Kidney (tissue), 14 donors: ENCODE data around the gene SNX4. TPM values are rescaled to one million over a fixed set of nuclear protein-coding genes. Genes with fewer than 3 reads are reported as not detected.

Experiments
- DNase-seq, 5 donors: peaks; one replicate each; pipeline ENCODE4 v3.0.0-alpha.2; 2013 to 2020
- FAIRE-seq: peaks from 2 replicates; lab custom pipeline; 2012; peaks lifted over from hg19 to GRCh38; lab: Jason Lieb, UNC
- H3K27ac ChIP-seq, 2 donors: one replicate each; pipeline ENCODE4 v1.7.0; 2013; ENCODE audit warnings: low read depth in 2 of 2, low read length in 2 of 2, inconsistent platforms in 1 of 2
- H3K27me3 ChIP-seq: one replicate; pipeline ENCODE4 v1.7.1; 2013; ENCODE audit warnings: low read length, inconsistent platforms; ENCODE audit not compliant: control insufficient read depth, insufficient read depth
- H3K36me3 ChIP-seq, 3 donors: one replicate each; pipeline versions ENCODE4 v1.7.0 to v1.7.1; 2013; ENCODE audit warnings: low read length in 3 of 3, control low read depth in 1 of 3, inconsistent platforms in 1 of 3; ENCODE audit not compliant: insufficient read depth in 3 of 3, control insufficient read depth in 2 of 3
- H3K4me1 ChIP-seq, 3 donors: one replicate each; pipeline versions ENCODE4 v1.7.0 to v1.7.1; 2013; ENCODE audit warnings: low read length in 3 of 3, inconsistent platforms in 1 of 3, low read depth in 1 of 3; ENCODE audit not compliant: control insufficient read depth in 2 of 3, insufficient read depth in 2 of 3
- H3K4me3 ChIP-seq, 3 donors: one replicate each; pipeline versions ENCODE4 v1.7.0 to v1.8.1; 2013; ENCODE audit warnings: low read length in 3 of 3, control low read depth in 1 of 3, inconsistent platforms in 1 of 3
- H3K9ac ChIP-seq, 3 donors: one replicate each; pipeline versions ENCODE4 v1.7.0 to v1.7.1; 2013; ENCODE audit warnings: low read length in 3 of 3, control low read depth in 1 of 3, inconsistent platforms in 1 of 3
- H3K9me3 ChIP-seq, 3 donors: one replicate each; pipeline versions ENCODE4 v1.7.0 to v1.7.1; 2013; ENCODE audit warnings: low read length in 3 of 3, control low read depth in 1 of 3, inconsistent platforms in 1 of 3; ENCODE audit not compliant: control insufficient read depth in 2 of 3, insufficient read depth in 1 of 3
- intact Hi-C: fragments of 100-400 bp; cut with DNase I; formaldehyde crosslinking; loops from one replicate; pipeline ENCODE4 v1.11.1; 2022
- polyA plus RNA-seq: library from polyadenylated mRNA; stranded (reverse); fragments of 350-450 nt; fragmentation: Illumina TruSeq; extraction: RNeasy Lipid Tissue Mini Kit (QIAGEN cat#74804); gene quantifications from one replicate; pipeline ENCODE4 v1.2.3, GENCODE V29; 2014; ENCODE audit warnings: low read depth, low replicate concordance; ENCODE audit not compliant: insufficient read depth
- total RNA-seq: library from RNA; stranded (reverse); fragmentation: NEBNext Ultra II Directional; extraction: Animal tissue kit (Norgen Biotek cat#: 25700); gene quantifications from one replicate; pipeline ENCODE4 v1.2.1, GENCODE V29; 2021
- TF ChIP-seq, protein P1 (sequence below): IDR thresholded peaks from 3 replicates; pipeline ENCODE4 v1.5.1; 2012; ENCODE audit warnings: mild to moderate bottlenecking, moderate library complexity, borderline replicate concordance; ENCODE audit not compliant: insufficient read depth; ENCODE audit errors: extremely low read depth
- donor health status: control.
- donor health status: control.
- donor health status: control.
- donor health status: control.
- donor health status: control.
- donor health status: DM: yes; HTN: yes; CAD: no.
- donor health status: Normal renal cell carcinoma (clear cell type).

SNX4 gene
- total and polyA plus RNA-seq, 2 donors from 2014 or later, result 32.5 to 46.1 TPM

DNA sequence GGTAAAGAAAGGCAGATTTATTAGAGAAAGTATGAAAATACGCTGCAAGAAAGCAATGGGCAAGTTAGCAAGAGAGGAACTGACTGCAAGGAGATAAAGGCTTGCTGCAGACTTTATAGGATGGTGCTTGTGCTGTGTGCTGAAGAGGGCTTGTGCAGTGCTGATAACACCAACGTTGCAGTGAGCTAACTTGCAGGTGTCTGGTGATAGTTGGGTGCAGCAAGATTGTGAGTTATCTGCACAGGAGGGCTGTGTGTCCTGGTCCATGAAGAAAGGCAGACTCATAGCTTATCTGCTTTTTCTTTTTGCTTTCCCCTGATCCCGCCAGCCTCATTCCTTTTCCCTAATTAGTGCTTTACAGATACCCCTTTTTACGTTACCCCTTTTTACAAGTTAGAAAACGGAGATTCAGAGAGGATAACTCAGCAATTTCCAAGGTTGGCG is 86.9 kb downstream of the SNX4 start:
- H3K4me3 ChIP-seq, result no peak overlapping the region
- no peak overlapping the region for H3K27ac ChIP-seq
- H3K9ac ChIP-seq, result no peak overlapping the region
- no peak for FAIRE-seq
- TF ChIP-seq, protein P1, sequence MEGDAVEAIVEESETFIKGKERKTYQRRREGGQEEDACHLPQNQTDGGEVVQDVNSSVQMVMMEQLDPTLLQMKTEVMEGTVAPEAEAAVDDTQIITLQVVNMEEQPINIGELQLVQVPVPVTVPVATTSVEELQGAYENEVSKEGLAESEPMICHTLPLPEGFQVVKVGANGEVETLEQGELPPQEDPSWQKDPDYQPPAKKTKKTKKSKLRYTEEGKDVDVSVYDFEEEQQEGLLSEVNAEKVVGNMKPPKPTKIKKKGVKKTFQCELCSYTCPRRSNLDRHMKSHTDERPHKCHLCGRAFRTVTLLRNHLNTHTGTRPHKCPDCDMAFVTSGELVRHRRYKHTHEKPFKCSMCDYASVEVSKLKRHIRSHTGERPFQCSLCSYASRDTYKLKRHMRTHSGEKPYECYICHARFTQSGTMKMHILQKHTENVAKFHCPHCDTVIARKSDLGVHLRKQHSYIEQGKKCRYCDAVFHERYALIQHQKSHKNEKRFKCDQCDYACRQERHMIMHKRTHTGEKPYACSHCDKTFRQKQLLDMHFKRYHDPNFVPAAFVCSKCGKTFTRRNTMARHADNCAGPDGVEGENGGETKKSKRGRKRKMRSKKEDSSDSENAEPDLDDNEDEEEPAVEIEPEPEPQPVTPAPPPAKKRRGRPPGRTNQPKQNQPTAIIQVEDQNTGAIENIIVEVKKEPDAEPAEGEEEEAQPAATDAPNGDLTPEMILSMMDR, result no peak
- no peaks in the 10 kb centered on the region for H3K4me1 ChIP-seq
- H3K27me3 ChIP-seq, result no peaks in the 10 kb centered on the region
- H3K9me3 ChIP-seq, result no peaks in the 10 kb centered on the region
- DNase-seq, result no peak
- intact Hi-C loops, result loop anchor here (10.0 kb wide), 1 partner anchor 438 kb away; no protein-coding TSS in a partner anchor
- no peaks in the 10 kb centered on the region for H3K36me3 ChIP-seq

DNA sequence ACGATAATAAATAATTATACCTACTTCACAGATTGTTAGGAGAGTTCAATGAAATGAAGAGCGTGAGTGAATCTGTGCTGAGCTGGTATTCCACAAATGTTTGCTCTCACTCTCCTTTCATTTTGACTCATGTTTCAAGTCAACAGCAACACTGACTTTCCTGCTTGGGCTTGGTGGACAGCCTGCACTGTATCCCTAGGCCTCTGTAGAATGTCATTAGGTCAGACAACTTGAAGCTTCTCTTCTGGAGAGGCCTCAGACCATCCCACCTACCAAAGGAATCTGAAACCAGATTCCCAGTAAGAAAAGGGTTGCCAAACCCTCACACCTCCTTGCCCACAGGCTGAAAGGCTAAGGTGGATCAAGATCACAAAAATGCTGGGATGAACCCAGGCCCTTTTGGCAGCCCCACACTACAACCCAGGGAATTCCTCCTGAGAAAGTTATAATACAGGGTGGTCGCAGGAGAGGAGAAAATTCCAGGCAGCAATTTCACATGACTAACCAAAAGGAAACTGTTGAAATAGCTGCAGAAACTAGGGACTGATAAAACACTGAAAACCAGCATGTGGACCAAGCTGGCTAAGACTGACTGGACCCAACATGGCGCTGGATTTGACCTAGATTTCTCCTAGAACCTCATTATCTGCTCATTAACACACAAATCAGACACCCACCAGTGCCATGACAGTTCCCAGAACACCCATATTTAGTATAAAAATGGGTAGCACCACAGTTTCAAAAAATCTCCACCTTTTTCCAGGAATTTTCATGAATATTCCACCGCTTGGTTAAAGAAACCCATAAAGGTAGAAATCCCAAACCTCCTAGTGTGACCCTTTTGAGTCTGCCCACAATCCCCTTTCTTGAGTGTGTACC is 87.9 kb downstream of the SNX4 start:
- no peak for FAIRE-seq
- DNase-seq, result no peak
- TF ChIP-seq, protein P1, result no peak
- no peaks in the 10 kb centered on the region for H3K36me3 ChIP-seq
- no peaks in the 10 kb centered on the region for H3K9me3 ChIP-seq
- H3K9ac ChIP-seq, result no peak overlapping the region
- intact Hi-C loops, result loop anchor here (10.0 kb wide), 1 partner anchor 437 kb away; no protein-coding TSS in a partner anchor
- H3K27ac ChIP-seq, result no peak overlapping the region
- H3K4me3 ChIP-seq, result no peak overlapping the region
- H3K27me3 ChIP-seq, result no peaks in the 10 kb centered on the region
- H3K4me1 ChIP-seq, result no peaks in the 10 kb centered on the region

DNA sequence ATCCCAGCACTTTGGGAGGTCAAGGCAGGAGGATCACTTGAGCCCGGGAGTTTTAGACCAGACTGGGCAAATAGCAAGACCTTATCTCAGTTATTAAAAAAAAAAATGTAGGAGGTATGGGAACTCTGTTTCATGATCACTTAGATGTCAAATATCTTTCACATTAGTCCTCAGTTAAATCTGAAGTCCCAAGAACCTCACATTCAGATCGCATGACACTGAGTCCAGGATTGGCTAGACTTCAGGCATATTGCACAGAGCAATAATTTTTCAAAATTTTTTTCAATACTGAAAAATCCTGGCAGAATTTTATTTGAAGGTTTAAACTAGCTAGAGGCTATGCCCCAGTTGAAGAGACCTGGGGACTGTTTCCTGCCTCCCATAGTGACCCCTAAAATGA is 88.6 kb downstream of the SNX4 start:
- Histone ChIP-seq H3K36me3 (no peaks in the 10 kb centered on the region), H3K4me3 (no peak overlapping the region), H3K27ac (no peak overlapping the region), H3K9ac (no peak overlapping the region), H3K27me3 (no peaks in the 10 kb centered on the region), H3K4me1 (no peaks in the 10 kb centered on the region), H3K9me3 (no peaks in the 10 kb centered on the region)
- intact Hi-C loops, result loop anchor here (10.0 kb wide), 1 partner anchor 437 kb away; no protein-coding TSS in a partner anchor
- TF ChIP-seq, protein P1, result no peak
- DNase-seq (no peak), FAIRE-seq (no peak)
